Body of pancreas (tissue), 4 donors: ENCODE measurements around the gene NEU4. TPM values are rescaled to one million over a fixed set of nuclear protein-coding genes. Genes with fewer than 3 reads are reported as not detected.
"Not testable (repeated sequence)": the region's sequence is repeated elsewhere in the genome, so short reads cannot be mapped to it uniquely, and the experiment has no call there.

Source experiments
- ATAC-seq: fragments of 150-250 bp; one replicate; pipeline ENCODE4 v1.9.1; 2016
- DNase-seq, 4 donors: peaks; one replicate each; pipeline ENCODE4 v3.0.0-alpha.2; 2019
- H3K27ac ChIP-seq, 4 donors: fragments of 200-600 bp; sonication (generic); 1 replicate in 3 of 4; 2 replicates in 1 of 4; pipeline versions ENCODE4 v1.5.1 to v1.6.1; 2016 to 2019; ENCODE audit warnings: mild to moderate bottlenecking in 1 of 4, mixed read lengths in 1 of 4, moderate library complexity in 1 of 4
- H3K27me3 ChIP-seq, 2 donors: fragments of 200-600 bp; sonication (generic); one replicate each; pipeline ENCODE4 v1.6.0; 2016; ENCODE audit warnings: mild to moderate bottlenecking in 1 of 2
- H3K36me3 ChIP-seq, 2 donors: fragments of 200-600 bp; sonication (generic); replicated peaks in 1 of 2; 2 replicates each; pipeline ENCODE4 v1.5.1; 2016; ENCODE audit warnings: low read depth in 2 of 2; ENCODE audit not compliant: insufficient read depth in 1 of 2
- H3K4me1 ChIP-seq: fragments of 200-600 bp; sonication (generic); one replicate; pipeline ENCODE4 v1.6.0; 2016
- H3K4me3 ChIP-seq, 2 donors: fragments of 200-600 bp; sonication (generic); 1 replicate in 1 of 2; 2 replicates in 1 of 2; pipeline ENCODE4 v1.5.1; 2016 to 2019
- H3K9me3 ChIP-seq, 3 donors: fragments of 200-600 bp; sonication (generic); 1 replicate in 2 of 3; 2 replicates in 1 of 3; pipeline ENCODE4 v1.5.1; 2016
- POLR2A ChIP-seq, 3 donors: fragments of 450-650 bp; IDR thresholded peaks; one replicate each; pipeline ENCODE4 v1.6.1; 2016; ENCODE audit warnings: antibody characterized with exemption in 3 of 3, mild to moderate bottlenecking in 2 of 3
- WGBS, 2 donors: methylation state at CpG; one replicate each; pipeline ENCODE4 v1.1.5; 2017; 5-methylcytosine and 5-hydroxymethylcytosine counted together
- intact Hi-C: fragments of 100-400 bp; cut with DNase I; formaldehyde crosslinking; loops from one replicate; pipeline ENCODE4 v1.15.1; 2023
- total RNA-seq, 2 donors: library from RNA; depleted of rRNA; stranded (reverse); fragments of >200 nt; gene quantifications; one replicate each; pipeline ENCODE4 v1.1.0, GENCODE V29; 2016
- TF ChIP-seq, protein P1 (sequence below), 7 experiments: fragments of 450-650 bp in 4 of 7; fragments of 200-600 bp in 3 of 7; sonication (generic) in 3 of 7; IDR thresholded peaks; one replicate each; pipeline ENCODE4 v1.5.1; 2016 to 2019; ENCODE audit warnings: antibody characterized with exemption in 7 of 7

Gene NEU4
- total RNA-seq, 2 donors from 2014 or later = not detected

DNA sequence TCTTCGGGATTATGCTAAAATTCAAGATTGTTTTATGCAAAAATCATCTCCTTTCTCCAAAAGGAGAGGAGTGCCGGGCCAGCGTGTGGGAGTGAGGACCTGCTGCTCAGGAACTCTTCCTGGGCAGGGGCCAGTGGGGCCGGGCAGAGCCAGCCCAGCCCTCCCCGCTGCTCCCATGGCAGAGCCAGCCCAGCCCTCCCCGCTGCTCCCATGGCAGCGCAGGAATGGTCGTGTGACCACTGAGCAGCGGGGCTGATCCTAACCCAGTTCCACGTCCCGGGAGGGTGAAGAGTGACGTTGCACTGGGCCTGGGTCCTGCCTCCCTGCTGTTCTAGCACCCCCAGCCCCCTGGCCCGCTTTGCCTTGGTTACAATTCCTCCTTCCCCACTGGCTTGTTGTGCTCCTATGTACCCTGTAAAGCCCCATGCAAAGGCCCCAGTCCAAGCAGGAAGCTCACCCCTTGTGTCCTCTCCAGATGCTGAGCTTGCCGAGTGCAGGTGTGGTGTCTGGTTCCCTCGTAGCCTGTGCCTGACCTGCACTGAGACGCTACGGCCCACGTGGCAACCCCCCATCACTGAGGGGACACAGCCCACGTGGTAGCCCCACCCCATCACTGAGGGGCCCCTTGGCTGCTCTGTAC is 11.4 kb upstream of the NEU4 start:
- intact Hi-C loops = no loop called here
- Histone ChIP-seq H3K36me3 (no peaks in the 10 kb centered on the region), H3K27ac (no peak overlapping the region), H3K4me3 (no peak overlapping the region), H3K27me3 (no peaks in the 10 kb centered on the region), H3K4me1 (no peaks in the 10 kb centered on the region), H3K9me3 (no peaks in the 10 kb centered on the region)
- DNase-seq (no peak), ATAC-seq (no peak)
- WGBS, 2 donors = 84 to 85% methylated on average over 14 to 18 of the region's 19 CpGs
- no peak for TF ChIP-seq POLR2A (IDR thresholded peaks at IDR 0.05)
- TF ChIP-seq, protein P1, sequence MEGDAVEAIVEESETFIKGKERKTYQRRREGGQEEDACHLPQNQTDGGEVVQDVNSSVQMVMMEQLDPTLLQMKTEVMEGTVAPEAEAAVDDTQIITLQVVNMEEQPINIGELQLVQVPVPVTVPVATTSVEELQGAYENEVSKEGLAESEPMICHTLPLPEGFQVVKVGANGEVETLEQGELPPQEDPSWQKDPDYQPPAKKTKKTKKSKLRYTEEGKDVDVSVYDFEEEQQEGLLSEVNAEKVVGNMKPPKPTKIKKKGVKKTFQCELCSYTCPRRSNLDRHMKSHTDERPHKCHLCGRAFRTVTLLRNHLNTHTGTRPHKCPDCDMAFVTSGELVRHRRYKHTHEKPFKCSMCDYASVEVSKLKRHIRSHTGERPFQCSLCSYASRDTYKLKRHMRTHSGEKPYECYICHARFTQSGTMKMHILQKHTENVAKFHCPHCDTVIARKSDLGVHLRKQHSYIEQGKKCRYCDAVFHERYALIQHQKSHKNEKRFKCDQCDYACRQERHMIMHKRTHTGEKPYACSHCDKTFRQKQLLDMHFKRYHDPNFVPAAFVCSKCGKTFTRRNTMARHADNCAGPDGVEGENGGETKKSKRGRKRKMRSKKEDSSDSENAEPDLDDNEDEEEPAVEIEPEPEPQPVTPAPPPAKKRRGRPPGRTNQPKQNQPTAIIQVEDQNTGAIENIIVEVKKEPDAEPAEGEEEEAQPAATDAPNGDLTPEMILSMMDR (IDR thresholded peaks at IDR 0.05) = no peak

DNA sequence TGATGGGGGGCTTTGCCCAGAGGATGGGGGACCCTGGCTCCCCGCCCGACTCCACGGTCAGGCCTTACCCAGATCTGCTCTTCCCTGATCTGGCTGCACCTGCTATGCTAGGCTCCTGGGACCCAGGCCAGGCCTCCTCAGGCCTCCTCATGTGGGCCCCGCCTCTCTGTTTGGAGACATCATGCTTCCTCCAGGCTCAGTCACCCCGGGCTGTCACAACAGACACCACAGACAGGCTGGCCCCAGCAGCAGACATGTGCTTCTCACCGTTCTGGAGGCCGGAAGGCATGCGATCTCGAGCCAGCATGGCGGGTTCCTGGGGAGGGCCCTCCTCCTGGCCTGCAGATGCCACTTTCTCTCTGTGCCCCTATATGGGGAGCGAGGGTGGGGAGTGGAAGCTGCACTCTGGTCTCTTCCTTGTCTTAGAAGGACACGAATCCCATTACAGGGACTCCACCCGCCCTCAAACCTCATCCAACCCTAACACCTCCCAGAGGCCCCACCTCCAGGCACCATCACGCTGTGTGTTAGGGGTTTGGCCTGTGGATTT is 10.8 kb upstream of the NEU4 start:
- peaks cover 4% of the 10 kb centered on the region for H3K4me1 ChIP-seq
- intact Hi-C loops = no loop called here

DNA sequence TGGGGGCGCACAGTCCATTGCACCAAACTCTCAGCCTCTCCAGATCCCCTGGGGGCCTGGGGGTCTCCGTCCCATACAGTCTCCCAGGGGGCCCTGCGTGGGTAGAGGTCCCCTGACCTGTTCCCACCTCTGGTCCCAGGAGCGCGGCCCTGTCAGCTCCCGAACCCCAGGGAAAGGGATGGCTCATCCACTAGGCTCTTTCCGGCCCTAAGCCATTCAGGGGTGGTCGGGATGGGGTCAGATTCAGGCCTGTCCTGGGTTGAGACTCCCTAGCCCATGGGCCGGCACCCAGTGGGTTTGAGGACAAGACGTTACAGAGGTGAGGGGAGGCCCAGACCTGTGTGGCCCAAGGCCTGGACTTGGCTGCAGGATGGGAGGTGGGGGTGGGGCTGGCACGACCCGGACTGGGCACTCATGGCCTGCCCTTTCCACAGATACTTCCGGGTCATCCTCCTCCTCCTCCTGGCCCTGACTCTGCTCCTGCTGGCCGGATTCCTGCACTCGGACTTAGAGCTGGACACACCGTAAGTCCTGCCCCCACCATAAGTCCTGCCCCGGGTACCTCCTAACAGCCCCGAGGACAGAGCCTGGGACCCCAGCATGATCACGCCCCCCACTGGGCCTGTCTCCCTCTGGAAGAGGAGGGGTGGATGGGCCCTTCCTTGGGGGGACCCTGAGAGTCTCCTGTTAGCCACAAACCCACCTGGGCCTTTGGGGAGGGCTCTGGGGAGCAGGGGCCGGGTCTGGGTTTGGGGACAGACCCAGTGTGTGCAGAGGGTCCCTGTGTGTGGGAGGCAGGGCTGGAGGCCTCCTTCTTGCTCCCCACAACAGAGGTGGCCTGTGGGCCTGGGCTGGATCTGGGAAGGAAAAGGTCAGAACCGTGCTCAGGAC is 10.1 kb upstream of the NEU4 start:
- peaks cover 0 to 10% of the 10 kb centered on the region in 2 donors for H3K27me3 ChIP-seq
- H3K4me3 ChIP-seq = no peak overlapping the region
- intact Hi-C loops = no loop called here
- H3K36me3 ChIP-seq = no peaks in the 10 kb centered on the region
- peaks cover 11% of the 10 kb centered on the region for H3K4me1 ChIP-seq
- ATAC-seq (no peak), DNase-seq (peak in 2 of 4 donors; percentile 8 to 11)
- TF ChIP-seq, protein P1 (IDR thresholded peaks at IDR 0.05) = no peak
- TF ChIP-seq POLR2A (IDR thresholded peaks at IDR 0.05) = no peak
- WGBS, 2 donors = 90 to 93% methylated on average over 8 to 21 of the region's 21 CpGs
- H3K27ac ChIP-seq = no peak overlapping the region
- H3K9me3 ChIP-seq = no peaks in the 10 kb centered on the region

More for the DNA sequence above, 10.8 kb upstream of the NEU4 start:
- Histone ChIP-seq H3K36me3 (no peaks in the 10 kb centered on the region), H3K9me3 (no peaks in the 10 kb centered on the region), H3K27ac (no peak overlapping the region), H3K4me3 (no peak overlapping the region), H3K27me3 (peaks cover 0 to 4% of the 10 kb centered on the region in 2 donors)
- 92 to 100% methylated on average over 2 to 13 of the region's 14 CpGs for WGBS, 2 donors
- TF ChIP-seq, protein P1 (IDR thresholded peaks at IDR 0.05) = no peak
- ATAC-seq (no peak), DNase-seq (peak in 2 of 4 donors; percentile 5 to 9)

DNA sequence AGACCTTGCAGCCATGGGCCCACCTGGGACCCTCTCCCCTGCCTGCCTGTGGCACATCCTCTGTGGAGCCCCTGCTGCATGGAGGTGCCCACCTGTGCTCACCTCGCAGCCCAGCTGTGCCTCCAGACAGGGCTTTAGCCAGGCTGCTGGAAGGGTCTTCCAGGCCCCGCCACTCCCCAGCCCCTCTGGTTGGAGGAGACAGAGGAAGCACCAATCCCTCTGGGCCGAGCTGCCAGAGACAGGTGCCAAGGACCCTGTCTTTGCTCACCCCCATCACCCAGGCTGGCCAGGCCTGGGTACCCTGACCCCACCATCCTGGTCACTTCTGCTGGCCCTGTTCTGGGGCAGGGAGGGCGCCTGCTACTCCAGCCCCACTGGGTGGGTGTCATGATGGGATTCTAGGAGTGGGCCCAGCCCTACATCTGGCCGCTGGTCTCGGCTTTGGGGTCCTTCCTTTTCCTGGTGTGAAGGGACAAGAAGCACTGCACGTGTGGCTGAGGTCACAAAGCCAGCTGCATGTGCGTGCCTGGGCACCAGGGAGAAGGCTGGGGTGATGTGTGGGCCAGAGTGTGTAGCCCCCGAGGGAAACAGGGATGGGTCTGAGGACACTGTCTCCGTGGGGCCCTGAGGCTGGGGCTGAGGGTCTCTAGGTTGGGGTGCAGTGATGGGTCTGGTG is 9.3 kb upstream of the NEU4 start:
- TF ChIP-seq, protein P1 (IDR thresholded peaks at IDR 0.05) = no peak
- TF ChIP-seq POLR2A (IDR thresholded peaks at IDR 0.05) = no peak
- Histone ChIP-seq H3K27ac (no peak overlapping the region), H3K9me3 (no peaks in the 10 kb centered on the region), H3K4me1 (peaks cover 19% of the 10 kb centered on the region), H3K36me3 (no peaks in the 10 kb centered on the region), H3K4me3 (no peak overlapping the region), H3K27me3 (peaks cover 0 to 15% of the 10 kb centered on the region in 2 donors)
- ATAC-seq = no peak
- intact Hi-C loops = no loop called here
- WGBS, 2 donors = 43 to 79% methylated on average over 1 to 10 of the region's 10 CpGs
- no peak for DNase-seq

DNA sequence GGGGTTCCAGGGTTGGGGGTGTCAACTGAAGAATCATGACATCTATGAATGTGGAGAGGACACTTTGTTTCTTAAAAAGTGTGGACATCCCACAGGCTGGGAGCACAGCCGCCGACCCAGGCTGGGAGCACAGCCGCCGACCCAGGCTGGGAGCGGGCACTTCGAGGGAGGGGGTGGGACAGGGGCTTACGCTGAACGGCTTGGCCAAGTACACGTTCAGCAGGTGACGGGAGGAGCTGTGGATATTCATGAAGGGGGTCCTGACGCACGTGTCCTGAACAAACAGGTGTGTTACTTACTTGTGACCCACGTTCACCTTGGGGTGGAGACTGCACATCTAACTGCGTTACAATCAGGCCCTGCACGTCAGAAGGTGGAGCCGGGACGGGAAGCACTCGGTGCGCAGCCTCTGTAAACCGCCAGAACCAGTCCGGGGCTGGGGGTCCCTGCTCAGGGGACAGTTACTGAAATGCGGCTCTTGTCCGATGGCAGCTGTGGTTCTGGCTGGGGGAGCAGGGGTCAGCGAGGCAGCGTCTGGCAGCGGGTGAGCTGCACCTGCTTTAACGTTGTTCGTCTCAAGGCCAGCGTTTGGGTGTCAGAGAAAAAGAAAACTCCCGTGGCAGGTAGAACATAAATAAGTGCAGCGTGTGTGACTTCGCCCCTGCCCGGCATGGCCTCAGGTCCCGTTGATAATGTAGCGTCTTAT is 8.6 kb upstream of the NEU4 start:
- DNase-seq, H3K27ac ChIP-seq, H3K4me3 ChIP-seq, intact Hi-C loops, H3K9me3 ChIP-seq, ATAC-seq, H3K36me3 ChIP-seq: not testable (repeated sequence)
- Histone ChIP-seq H3K27me3 (peaks cover 0 to 18% of the 10 kb centered on the region in 2 donors), H3K4me1 (peaks cover 20% of the 10 kb centered on the region)
- WGBS, 2 donors = 45 to 46% methylated on average over 16 to 32 of the region's 35 CpGs
